Naive thymus-derived CD4-positive, alpha-beta T cell (primary cell): ENCODE measurements around the gene IRF7. TPM values are rescaled to one million over a fixed set of nuclear protein-coding genes. Genes with fewer than 3 reads are reported as not detected.
"Not testable (repeated sequence)": the region's sequence is repeated elsewhere in the genome, so short reads cannot be mapped to it uniquely, and the experiment has no call there.

Source experiments
- ATAC-seq: fragments of 150-1000 bp; cut with Tn5 transposase; 2 replicates; pipeline ENCODE4 v1.10.0; 2021; ENCODE audit warnings: mild to moderate bottlenecking, moderate library complexity
- CTCF ChIA-PET: fragments of 350-600 bp; sonication (Branson Sonifier 250); formaldehyde crosslinking; loops from one replicate; lab custom pipeline; 2021; ENCODE audit warnings: antibody characterized with exemption; lab: Charles Lee
- POLR2A ChIA-PET: fragments of 350-600 bp; sonication (Branson Sonifier 250); formaldehyde crosslinking; loops from one replicate; lab custom pipeline; 2021; ENCODE audit warnings: antibody characterized with exemption, inconsistent platforms; lab: Charles Lee
- DNase-seq, 9 donors: peaks; one replicate each; pipeline versions ENCODE4 v3.0.0 to v3.0.0-alpha.2; 2020 to 2022; ENCODE audit warnings: mixed read lengths in 1 of 9
- H3K27ac ChIP-seq: one replicate; pipeline ENCODE4 v1.7.0; 2013; ENCODE audit warnings: mild to moderate bottlenecking, low read depth, low read length, moderate library complexity
- H3K27me3 ChIP-seq, 2 donors: one replicate each; pipeline ENCODE4 v1.7.0; 2013; ENCODE audit warnings: low read length in 2 of 2, mild to moderate bottlenecking in 2 of 2, moderate library complexity in 2 of 2; ENCODE audit not compliant: control insufficient read depth in 2 of 2, insufficient read depth in 2 of 2
- H3K36me3 ChIP-seq, 3 experiments: 1 replicate in 2 of 3; 2 replicates in 1 of 3; pipeline ENCODE4 v1.7.0; 2013; ENCODE audit warnings: low read length in 3 of 3, mild to moderate bottlenecking in 3 of 3, moderate library complexity in 1 of 3; ENCODE audit not compliant: insufficient read depth in 3 of 3, control insufficient read depth in 2 of 3
- H3K4me1 ChIP-seq, 2 donors: one replicate each; pipeline ENCODE4 v1.7.0; 2013; ENCODE audit warnings: low read length in 2 of 2, mild to moderate bottlenecking in 2 of 2, moderate library complexity in 1 of 2; ENCODE audit not compliant: control insufficient read depth in 2 of 2, insufficient read depth in 2 of 2
- H3K4me3 ChIP-seq: 2 replicates; pipeline ENCODE4 v1.7.0; 2013; ENCODE audit warnings: mild to moderate bottlenecking, low read length
- H3K9me3 ChIP-seq, 3 experiments: 1 replicate in 2 of 3; 2 replicates in 1 of 3; pipeline ENCODE4 v1.7.0; 2013; ENCODE audit warnings: low read length in 3 of 3; ENCODE audit not compliant: control insufficient read depth in 2 of 3
- H3K27ac Mint-ChIP-seq, 9 donors: one replicate each; pipeline ENCODE4 v1.8.0; 2020 to 2022; ENCODE audit warnings: mixed read lengths in 9 of 9, mild to moderate bottlenecking in 8 of 9, moderate library complexity in 5 of 9, inconsistent platforms in 2 of 9
- H3K27me3 Mint-ChIP-seq, 5 donors: one replicate each; pipeline ENCODE4 v1.8.0; 2021 to 2022; ENCODE audit warnings: mixed read lengths in 5 of 5, mild to moderate bottlenecking in 1 of 5
- H3K36me3 Mint-ChIP-seq, 5 donors: one replicate each; pipeline ENCODE4 v1.8.0; 2020 to 2022; ENCODE audit warnings: mixed read lengths in 5 of 5, mild to moderate bottlenecking in 3 of 5, inconsistent platforms in 1 of 5
- H3K4me1 Mint-ChIP-seq, 7 donors: one replicate each; pipeline ENCODE4 v1.8.0; 2020 to 2022; ENCODE audit warnings: mixed read lengths in 7 of 7, mild to moderate bottlenecking in 3 of 7, inconsistent platforms in 1 of 7
- H3K4me3 Mint-ChIP-seq, 10 donors: one replicate each; pipeline ENCODE4 v1.8.0; 2020 to 2022; ENCODE audit warnings: mild to moderate bottlenecking in 10 of 10, mixed read lengths in 10 of 10, moderate library complexity in 6 of 10, inconsistent platforms in 2 of 10
- H3K9me3 Mint-ChIP-seq, 11 donors: one replicate each; pipeline ENCODE4 v1.8.0; 2020 to 2022; ENCODE audit warnings: mixed read lengths in 11 of 11, mild to moderate bottlenecking in 4 of 11, inconsistent platforms in 1 of 11, moderate library complexity in 1 of 11
- intact Hi-C, 2 donors: fragments of 100-400 bp; cut with micrococcal nuclease; formaldehyde crosslinking; loops; one replicate each; pipeline ENCODE4 v1.15.1; 2023
- polyA plus RNA-seq, 2 donors: library from polyadenylated mRNA; unstranded; fragments of 300-500 nt; fragmentation: Illumina TruSeq; gene quantifications; one replicate each; pipeline ENCODE4 v1.2.3, GENCODE V29; 2021
- total RNA-seq, 6 experiments: library from RNA in 5 of 6; stranded (reverse) in 5 of 6; gene quantifications; 1 replicate in 5 of 6; 2 replicates in 1 of 6; pipeline ENCODE4 v1.2.3 and lab custom pipeline; 2021 to 2026

Gene IRF7
- total and polyA plus RNA-seq, 7 experiments from 2014 or later = 25.9 to 134 (median 63.3) TPM

- H3K4me3 ChIP-seq = no peak overlapping the region
- no peak for DNase-seq
- H3K27ac ChIP-seq = no peak overlapping the region
- H3K36me3 ChIP-seq = peaks cover 0 to 35% (median 4%) of the 10 kb centered on the region in 3 experiments
- Mint-ChIP-seq H3K27me3 (no peaks in the 10 kb centered on the region), H3K27ac (no peak overlapping the region), H3K4me1 (peaks cover 0 to 3% (median 0%) of the 10 kb centered on the region in 7 donors), H3K9me3 (no peaks in the 10 kb centered on the region), H3K36me3 (peaks cover 0 to 28% (median 8%) of the 10 kb centered on the region in 5 donors), H3K4me3 (no peak overlapping the region)
- H3K27me3 ChIP-seq = no peaks in the 10 kb centered on the region
- ChIA-PET POLR2A (no interaction called here), CTCF (no interaction called here)
- H3K9me3 ChIP-seq = no peaks in the 10 kb centered on the region
- no peaks in the 10 kb centered on the region for H3K4me1 ChIP-seq
- ATAC-seq = no peak
- intact Hi-C loops = no loop called here
These were observed 38.1 kb upstream of the IRF7 start for GRCh38 chr11:653837-654236.

DNA sequence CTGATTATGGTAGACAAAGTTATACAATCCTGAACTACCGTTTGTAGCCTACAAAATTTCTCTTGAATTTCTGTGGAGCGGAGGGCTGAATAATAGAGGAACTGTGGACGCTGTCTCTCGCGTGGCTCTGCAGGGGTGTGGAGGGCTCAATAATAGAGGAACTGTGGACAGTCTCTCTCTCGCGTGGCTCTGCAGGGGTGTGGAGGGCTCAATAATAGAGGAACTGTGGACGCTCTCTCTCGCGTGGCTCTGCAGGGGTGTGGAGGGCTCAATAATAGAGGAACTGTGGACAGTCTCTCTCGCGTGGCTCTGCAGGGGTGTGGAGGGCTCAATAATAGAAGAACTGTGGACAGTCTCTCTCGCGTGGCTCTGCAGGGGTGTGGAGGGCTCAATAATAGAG lies 37.4 kb upstream of the IRF7 start:
- H3K9me3 Mint-ChIP-seq, H3K4me1 Mint-ChIP-seq, H3K27me3 Mint-ChIP-seq, DNase-seq, ATAC-seq, H3K9me3 ChIP-seq, H3K27ac ChIP-seq, H3K27me3 ChIP-seq, H3K4me3 ChIP-seq, H3K4me1 ChIP-seq, intact Hi-C loops, POLR2A ChIA-PET, H3K4me3 Mint-ChIP-seq, CTCF ChIA-PET: not testable (repeated sequence)
- peaks cover 0 to 29% (median 4%) of the 10 kb centered on the region in 3 experiments for H3K36me3 ChIP-seq
- peaks cover 0 to 24% (median 8%) of the 10 kb centered on the region in 5 donors for H3K36me3 Mint-ChIP-seq
- H3K27ac Mint-ChIP-seq = peak overlapping the region in 1 of 9 donors; percentile 13

DNA sequence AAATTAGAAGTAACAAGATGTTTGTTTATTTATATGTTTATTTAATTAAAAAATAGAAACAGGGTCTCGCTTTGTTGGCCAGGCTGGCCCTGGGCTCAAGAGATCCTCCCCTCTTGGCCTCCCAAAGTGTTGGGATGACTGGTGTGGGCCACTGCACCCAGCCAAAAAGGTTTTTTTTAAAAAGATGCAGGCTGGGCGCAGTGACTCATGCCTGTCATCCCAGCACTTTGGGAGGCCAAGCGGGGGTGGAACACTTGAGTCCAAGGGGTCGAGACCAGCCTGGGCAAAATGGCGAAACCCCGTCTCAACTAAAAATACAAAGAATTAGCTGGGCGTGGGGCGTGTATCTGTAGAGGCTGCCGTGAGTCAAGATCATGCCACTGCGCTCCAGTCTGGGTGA lies 34.7 kb upstream of the IRF7 start:
- peaks cover 0 to 20% (median 9%) of the 10 kb centered on the region in 5 donors for H3K36me3 Mint-ChIP-seq
- no peak overlapping the region for H3K4me3 Mint-ChIP-seq

GRCh38 chr11:647672-648158 lies 32.0 kb upstream of the IRF7 start:
- peaks cover 0 to 21% (median 3%) of the 10 kb centered on the region in 3 experiments for H3K36me3 ChIP-seq
- CTCF ChIA-PET, H3K4me1 Mint-ChIP-seq, H3K4me3 Mint-ChIP-seq, ATAC-seq, intact Hi-C loops, H3K27me3 ChIP-seq, H3K27ac ChIP-seq, H3K4me1 ChIP-seq, H3K9me3 Mint-ChIP-seq, H3K9me3 ChIP-seq, H3K4me3 ChIP-seq, DNase-seq, H3K27me3 Mint-ChIP-seq: not testable (repeated sequence)
- POLR2A ChIA-PET = interaction anchor here (0.7 kb wide), 1 partner anchor 112 kb away, joined by 6 read pairs; the partner anchor contains the start of gene HRAS
- H3K36me3 Mint-ChIP-seq = peaks cover 0 to 15% (median 8%) of the 10 kb centered on the region in 5 donors
- peak overlapping the region in 1 of 9 donors; percentile 52 for H3K27ac Mint-ChIP-seq

More for the DNA sequence above, 34.7 kb upstream of the IRF7 start:
- Histone ChIP-seq H3K27ac (no peak overlapping the region), H3K27me3 (no peaks in the 10 kb centered on the region), H3K9me3 (no peaks in the 10 kb centered on the region), H3K36me3 (peaks cover 0 to 23% (median 4%) of the 10 kb centered on the region in 3 experiments), H3K4me1 (no peaks in the 10 kb centered on the region), H3K4me3 (no peak overlapping the region)
- ChIA-PET CTCF (no interaction called here), POLR2A (no interaction called here)
- H3K27ac Mint-ChIP-seq = no peak overlapping the region
- ATAC-seq (no peak), DNase-seq (no peak)
- no peaks in the 10 kb centered on the region for H3K9me3 Mint-ChIP-seq
- peaks cover 0 to 4% (median 0%) of the 10 kb centered on the region in 7 donors for H3K4me1 Mint-ChIP-seq
- intact Hi-C loops = no loop called here
- H3K27me3 Mint-ChIP-seq = no peaks in the 10 kb centered on the region

- H3K27me3 ChIP-seq = no peaks in the 10 kb centered on the region
- peaks cover 0 to 8% (median 1%) of the 10 kb centered on the region in 5 donors for H3K36me3 Mint-ChIP-seq
- H3K9me3 ChIP-seq = no peaks in the 10 kb centered on the region
- no peaks in the 10 kb centered on the region for H3K27me3 Mint-ChIP-seq
- H3K4me3 ChIP-seq = no peak overlapping the region
- peaks cover 0 to 15% (median 3%) of the 10 kb centered on the region in 3 experiments for H3K36me3 ChIP-seq
- intact Hi-C loops = no loop called here
- no peaks in the 10 kb centered on the region for H3K9me3 Mint-ChIP-seq
- no peak overlapping the region for H3K27ac Mint-ChIP-seq
- POLR2A ChIA-PET = interaction anchor here (0.5 kb wide), 1 partner anchor 50 kb away, joined by 3 read pairs; no protein-coding TSS in a partner anchor
- DNase-seq = no peak
- no peak overlapping the region for H3K27ac ChIP-seq
- CTCF ChIA-PET = no interaction called here
- H3K4me3 Mint-ChIP-seq = no peak overlapping the region
- peaks cover 0 to 6% (median 0%) of the 10 kb centered on the region in 7 donors for H3K4me1 Mint-ChIP-seq
- H3K4me1 ChIP-seq = no peaks in the 10 kb centered on the region
- no peak for ATAC-seq
These were observed 30.5 kb upstream of the IRF7 start for GRCh38 chr11:646214-646613.

DNA sequence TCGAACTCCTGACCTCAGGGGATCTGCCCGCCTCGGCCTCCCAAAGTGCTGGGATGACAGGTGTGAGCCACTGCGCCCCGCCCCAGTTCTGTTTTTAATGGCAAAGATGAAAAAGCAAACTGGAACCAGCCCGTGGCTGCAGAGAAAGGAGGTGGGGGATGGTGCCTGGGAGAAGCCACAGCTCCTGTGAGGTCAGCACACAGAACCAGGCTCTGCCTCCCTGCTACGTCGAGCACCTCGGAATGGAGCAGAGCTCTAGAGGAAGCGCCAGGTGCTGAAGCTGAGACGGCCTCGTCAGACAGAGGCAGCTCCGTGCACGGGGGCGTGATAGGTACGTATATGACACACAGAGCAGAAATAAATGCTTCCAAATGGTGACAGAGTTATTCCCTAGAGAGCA lies 29.8 kb upstream of the IRF7 start:
- ChIA-PET CTCF (no interaction called here), POLR2A (no interaction called here)
- no peak overlapping the region for H3K4me3 Mint-ChIP-seq

More for the DNA sequence above, 29.8 kb upstream of the IRF7 start:
- peak overlapping the region in 1 of 9 donors; percentile 36 for H3K27ac Mint-ChIP-seq
- Histone ChIP-seq H3K4me3 (no peak overlapping the region), H3K27ac (no peak overlapping the region), H3K9me3 (no peaks in the 10 kb centered on the region), H3K27me3 (no peaks in the 10 kb centered on the region), H3K36me3 (peaks cover 0 to 15% (median 3%) of the 10 kb centered on the region in 3 experiments), H3K4me1 (no peaks in the 10 kb centered on the region)
- H3K9me3 Mint-ChIP-seq = no peaks in the 10 kb centered on the region
- no peak for ATAC-seq
- H3K4me1 Mint-ChIP-seq = peaks cover 0 to 6% (median under 1%) of the 10 kb centered on the region in 7 donors
- intact Hi-C loops = no loop called here
- H3K36me3 Mint-ChIP-seq = peaks cover 0 to 7% (median 0%) of the 10 kb centered on the region in 5 donors
- peaks cover 0 to 2% (median 0%) of the 10 kb centered on the region in 5 donors for H3K27me3 Mint-ChIP-seq
- DNase-seq = no peak
